HepG2 (cell line): ENCODE results near the gene ZCCHC12. TPM values are rescaled to one million over a fixed set of nuclear protein-coding genes. Genes with fewer than 3 reads are reported as not detected.

ENCODE experiments used
- EED ChIP-seq: sonication (generic); formaldehyde crosslinking; IDR thresholded peaks from 2 replicates; pipeline ENCODE4 v1.5.0; 2020; ENCODE audit warnings: mild to moderate bottlenecking, missing genetic modification reagents
- HMGA1 ChIP-seq: sonication (generic); formaldehyde crosslinking; conservative IDR thresholded peaks from 2 replicates; pipeline ENCODE4 v1.4.0; 2020; ENCODE audit warnings: missing genetic modification reagents
- IKZF4 ChIP-seq: sonication (generic); formaldehyde crosslinking; IDR thresholded peaks from 2 replicates; pipeline ENCODE4 v1.5.1; 2020; ENCODE audit warnings: borderline replicate concordance, mild to moderate bottlenecking, low read depth, missing genetic modification reagents; ENCODE audit errors: not compliant biosample characterization
- RAD51 ChIP-seq: fragments of 450-650 bp; IDR thresholded peaks from 2 replicates; pipeline ENCODE4 v1.6.1; 2016; ENCODE audit warnings: borderline replicate concordance
- SAP130 ChIP-seq: IDR thresholded peaks from 2 replicates; pipeline ENCODE4 v1.6.1; 2016; ENCODE audit warnings: low read depth
- TOE1 ChIP-seq: sonication (generic); formaldehyde crosslinking; IDR thresholded peaks from 2 replicates; pipeline ENCODE4 v1.4.0; 2020; ENCODE audit warnings: mild to moderate bottlenecking, missing genetic modification reagents
- ZBTB7B ChIP-seq: sonication (generic); formaldehyde crosslinking; IDR thresholded peaks from 2 replicates; pipeline ENCODE4 v1.4.0; 2020; ENCODE audit warnings: missing genetic modification reagents
- ZFAT ChIP-seq: sonication (generic); formaldehyde crosslinking; conservative IDR thresholded peaks from 2 replicates; pipeline ENCODE4 v1.8.1; 2023; ENCODE audit warnings: missing genetic modification reagents, inconsistent platforms
- ZIK1 ChIP-seq: sonication (generic); formaldehyde crosslinking; IDR thresholded peaks from 2 replicates; pipeline ENCODE4 v1.5.0; 2020; ENCODE audit warnings: mild to moderate bottlenecking, low read depth, missing genetic modification reagents, borderline replicate concordance
- ZNF30 ChIP-seq: sonication (generic); formaldehyde crosslinking; IDR thresholded peaks from 2 replicates; pipeline ENCODE4 v1.5.0; 2020; ENCODE audit warnings: mild to moderate bottlenecking, missing genetic modification reagents
- ZNF383 ChIP-seq: sonication (generic); formaldehyde crosslinking; IDR thresholded peaks from 2 replicates; pipeline ENCODE4 v1.4.0; 2020; ENCODE audit warnings: missing genetic modification reagents, mild to moderate bottlenecking, borderline replicate concordance
- ZNF746 ChIP-seq: sonication (generic); formaldehyde crosslinking; IDR thresholded peaks from 2 replicates; pipeline ENCODE4 v1.8.0; 2022; ENCODE audit warnings: mild to moderate bottlenecking, missing genetic modification reagents
- polyA plus RNA-seq, 8 experiments: library from polyadenylated mRNA; depleted of rRNA in 3 of 8; stranded (reverse) in 7 of 8; unstranded in 1 of 8; fragments of >200 nt; fragmentation: Illumina TruSeq in 4 of 8; extraction: Trizol in 4 of 8; gene quantifications; 2 replicates each; pipeline versions ENCODE4 v1.2.1 to v1.2.3, GENCODE V29; 2011 to 2016; ENCODE audit warnings: low read depth in 4 of 8, missing spikeins in 1 of 8, mixed read lengths in 1 of 8; ENCODE audit not compliant: insufficient read depth in 1 of 8
- total RNA-seq, 5 experiments: library from RNA; depleted of rRNA; stranded (reverse); fragments of >200 nt; fragmentation: Illumina TruSeq; extraction: Trizol; gene quantifications; 2 replicates each; pipeline ENCODE4 v1.2.3, GENCODE V29; 2016; ENCODE audit warnings: low read depth in 1 of 5
- TF ChIP-seq, protein P1 (sequence below): sonication (generic); formaldehyde crosslinking; IDR thresholded peaks from 2 replicates; pipeline ENCODE4 v1.4.0; 2020; ENCODE audit warnings: missing genetic modification reagents
- TF ChIP-seq, protein P2 (sequence below): sonication (generic); formaldehyde crosslinking; IDR thresholded peaks from 2 replicates; pipeline ENCODE4 v1.5.0; 2020; ENCODE audit warnings: mild to moderate bottlenecking, missing genetic modification reagents, moderate library complexity
- TF ChIP-seq, protein P3 (sequence below): sonication (generic); formaldehyde crosslinking; IDR thresholded peaks from 2 replicates; pipeline ENCODE4 v1.4.0; 2020; ENCODE audit warnings: missing genetic modification reagents
- TF ChIP-seq, protein P4 (sequence below): sonication (generic); formaldehyde crosslinking; IDR thresholded peaks from 2 replicates; pipeline ENCODE4 v1.4.0; 2020; ENCODE audit warnings: missing genetic modification reagents; ENCODE audit errors: not compliant biosample characterization
- TF ChIP-seq, protein P5 (sequence below): sonication (generic); formaldehyde crosslinking; IDR thresholded peaks from 2 replicates; pipeline ENCODE4 v1.4.0; 2020; ENCODE audit warnings: missing genetic modification reagents, borderline replicate concordance
- TF ChIP-seq, protein P6 (sequence below): sonication (generic); formaldehyde crosslinking; IDR thresholded peaks from 2 replicates; pipeline ENCODE4 v1.5.0; 2020; ENCODE audit warnings: mild to moderate bottlenecking, missing genetic modification reagents
- TF ChIP-seq, protein P7 (sequence below): sonication (generic); formaldehyde crosslinking; IDR thresholded peaks from 2 replicates; pipeline ENCODE4 v1.5.0; 2020; ENCODE audit warnings: missing genetic modification reagents

ZCCHC12 gene
- total and polyA plus RNA-seq, 2 of the 13 experiments (the other 11 are each of a cell fraction or from before 2014, with no cell fraction given) = 0.05 to 0.20 TPM

DNA sequence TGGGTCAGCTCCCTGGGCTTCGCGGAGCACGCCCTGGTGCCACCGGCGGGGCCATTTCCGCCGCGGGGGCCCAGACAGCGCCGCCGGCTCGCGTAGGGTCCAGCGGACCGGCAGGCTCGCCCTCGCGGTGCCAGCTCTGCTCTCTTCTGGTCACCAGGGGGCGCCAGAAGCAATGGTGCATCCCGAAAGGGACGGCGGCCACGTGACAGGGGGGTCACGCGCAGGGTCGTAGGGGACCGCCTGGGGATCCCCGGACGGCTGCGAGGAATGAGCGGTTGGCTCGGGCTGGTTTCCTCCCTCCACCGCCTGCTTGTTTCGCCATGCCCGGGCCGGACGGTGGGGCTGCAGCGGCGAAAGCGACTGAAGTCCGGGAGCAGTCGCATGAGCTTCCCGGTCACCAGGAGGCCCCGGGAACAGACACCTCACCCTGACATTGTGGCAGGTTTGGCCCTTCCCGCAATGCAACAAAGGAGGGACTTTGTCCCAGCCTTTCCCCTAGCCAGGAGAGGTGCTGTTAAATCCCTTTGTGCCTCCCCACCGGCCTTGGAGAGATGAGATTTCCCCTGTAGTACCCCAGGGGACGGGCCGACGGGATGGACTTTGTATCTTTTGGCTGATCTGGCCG, 15.8 kb downstream of the ZCCHC12 start (continued):
- TF ChIP-seq ZNF383 = no peak
- no peak for TF ChIP-seq TOE1 (CRISPR knock-in tag)
- TF ChIP-seq ZIK1 (CRISPR knock-in tag) = no peak
- TF ChIP-seq, protein P1, sequence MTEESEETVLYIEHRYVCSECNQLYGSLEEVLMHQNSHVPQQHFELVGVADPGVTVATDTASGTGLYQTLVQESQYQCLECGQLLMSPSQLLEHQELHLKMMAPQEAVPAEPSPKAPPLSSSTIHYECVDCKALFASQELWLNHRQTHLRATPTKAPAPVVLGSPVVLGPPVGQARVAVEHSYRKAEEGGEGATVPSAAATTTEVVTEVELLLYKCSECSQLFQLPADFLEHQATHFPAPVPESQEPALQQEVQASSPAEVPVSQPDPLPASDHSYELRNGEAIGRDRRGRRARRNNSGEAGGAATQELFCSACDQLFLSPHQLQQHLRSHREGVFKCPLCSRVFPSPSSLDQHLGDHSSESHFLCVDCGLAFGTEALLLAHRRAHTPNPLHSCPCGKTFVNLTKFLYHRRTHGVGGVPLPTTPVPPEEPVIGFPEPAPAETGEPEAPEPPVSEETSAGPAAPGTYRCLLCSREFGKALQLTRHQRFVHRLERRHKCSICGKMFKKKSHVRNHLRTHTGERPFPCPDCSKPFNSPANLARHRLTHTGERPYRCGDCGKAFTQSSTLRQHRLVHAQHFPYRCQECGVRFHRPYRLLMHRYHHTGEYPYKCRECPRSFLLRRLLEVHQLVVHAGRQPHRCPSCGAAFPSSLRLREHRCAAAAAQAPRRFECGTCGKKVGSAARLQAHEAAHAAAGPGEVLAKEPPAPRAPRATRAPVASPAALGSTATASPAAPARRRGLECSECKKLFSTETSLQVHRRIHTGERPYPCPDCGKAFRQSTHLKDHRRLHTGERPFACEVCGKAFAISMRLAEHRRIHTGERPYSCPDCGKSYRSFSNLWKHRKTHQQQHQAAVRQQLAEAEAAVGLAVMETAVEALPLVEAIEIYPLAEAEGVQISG (CRISPR knock-in tag) = peak; percentile 44
- peak; percentile 67 for TF ChIP-seq SAP130
- TF ChIP-seq, protein P2, sequence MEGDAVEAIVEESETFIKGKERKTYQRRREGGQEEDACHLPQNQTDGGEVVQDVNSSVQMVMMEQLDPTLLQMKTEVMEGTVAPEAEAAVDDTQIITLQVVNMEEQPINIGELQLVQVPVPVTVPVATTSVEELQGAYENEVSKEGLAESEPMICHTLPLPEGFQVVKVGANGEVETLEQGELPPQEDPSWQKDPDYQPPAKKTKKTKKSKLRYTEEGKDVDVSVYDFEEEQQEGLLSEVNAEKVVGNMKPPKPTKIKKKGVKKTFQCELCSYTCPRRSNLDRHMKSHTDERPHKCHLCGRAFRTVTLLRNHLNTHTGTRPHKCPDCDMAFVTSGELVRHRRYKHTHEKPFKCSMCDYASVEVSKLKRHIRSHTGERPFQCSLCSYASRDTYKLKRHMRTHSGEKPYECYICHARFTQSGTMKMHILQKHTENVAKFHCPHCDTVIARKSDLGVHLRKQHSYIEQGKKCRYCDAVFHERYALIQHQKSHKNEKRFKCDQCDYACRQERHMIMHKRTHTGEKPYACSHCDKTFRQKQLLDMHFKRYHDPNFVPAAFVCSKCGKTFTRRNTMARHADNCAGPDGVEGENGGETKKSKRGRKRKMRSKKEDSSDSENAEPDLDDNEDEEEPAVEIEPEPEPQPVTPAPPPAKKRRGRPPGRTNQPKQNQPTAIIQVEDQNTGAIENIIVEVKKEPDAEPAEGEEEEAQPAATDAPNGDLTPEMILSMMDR = peak; percentile 89
- TF ChIP-seq, protein P3, sequence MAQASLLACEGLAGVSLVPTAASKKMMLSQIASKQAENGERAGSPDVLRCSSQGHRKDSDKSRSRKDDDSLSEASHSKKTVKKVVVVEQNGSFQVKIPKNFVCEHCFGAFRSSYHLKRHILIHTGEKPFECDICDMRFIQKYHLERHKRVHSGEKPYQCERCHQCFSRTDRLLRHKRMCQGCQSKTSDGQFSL (CRISPR knock-in tag) = no peak
- TF ChIP-seq EED (CRISPR knock-in tag) = no peak
- TF ChIP-seq, protein P4, sequence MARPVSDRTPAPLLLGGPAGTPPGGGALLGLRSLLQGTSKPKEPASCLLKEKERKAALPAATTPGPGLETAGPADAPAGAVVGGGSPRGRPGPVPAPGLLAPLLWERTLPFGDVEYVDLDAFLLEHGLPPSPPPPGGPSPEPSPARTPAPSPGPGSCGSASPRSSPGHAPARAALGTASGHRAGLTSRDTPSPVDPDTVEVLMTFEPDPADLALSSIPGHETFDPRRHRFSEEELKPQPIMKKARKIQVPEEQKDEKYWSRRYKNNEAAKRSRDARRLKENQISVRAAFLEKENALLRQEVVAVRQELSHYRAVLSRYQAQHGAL (CRISPR knock-in tag) = no peak
- TF ChIP-seq ZNF746 (CRISPR knock-in tag) = no peak
- no peak for TF ChIP-seq HMGA1 (CRISPR knock-in tag)
- TF ChIP-seq, protein P5, sequence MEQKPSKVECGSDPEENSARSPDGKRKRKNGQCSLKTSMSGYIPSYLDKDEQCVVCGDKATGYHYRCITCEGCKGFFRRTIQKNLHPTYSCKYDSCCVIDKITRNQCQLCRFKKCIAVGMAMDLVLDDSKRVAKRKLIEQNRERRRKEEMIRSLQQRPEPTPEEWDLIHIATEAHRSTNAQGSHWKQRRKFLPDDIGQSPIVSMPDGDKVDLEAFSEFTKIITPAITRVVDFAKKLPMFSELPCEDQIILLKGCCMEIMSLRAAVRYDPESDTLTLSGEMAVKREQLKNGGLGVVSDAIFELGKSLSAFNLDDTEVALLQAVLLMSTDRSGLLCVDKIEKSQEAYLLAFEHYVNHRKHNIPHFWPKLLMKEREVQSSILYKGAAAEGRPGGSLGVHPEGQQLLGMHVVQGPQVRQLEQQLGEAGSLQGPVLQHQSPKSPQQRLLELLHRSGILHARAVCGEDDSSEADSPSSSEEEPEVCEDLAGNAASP = peak; percentile 48; the same call in 1 of the 2 replicates
- TF ChIP-seq ZBTB7B = peak; percentile 55; the same call in 1 of the 2 replicates
- TF ChIP-seq, protein P6, sequence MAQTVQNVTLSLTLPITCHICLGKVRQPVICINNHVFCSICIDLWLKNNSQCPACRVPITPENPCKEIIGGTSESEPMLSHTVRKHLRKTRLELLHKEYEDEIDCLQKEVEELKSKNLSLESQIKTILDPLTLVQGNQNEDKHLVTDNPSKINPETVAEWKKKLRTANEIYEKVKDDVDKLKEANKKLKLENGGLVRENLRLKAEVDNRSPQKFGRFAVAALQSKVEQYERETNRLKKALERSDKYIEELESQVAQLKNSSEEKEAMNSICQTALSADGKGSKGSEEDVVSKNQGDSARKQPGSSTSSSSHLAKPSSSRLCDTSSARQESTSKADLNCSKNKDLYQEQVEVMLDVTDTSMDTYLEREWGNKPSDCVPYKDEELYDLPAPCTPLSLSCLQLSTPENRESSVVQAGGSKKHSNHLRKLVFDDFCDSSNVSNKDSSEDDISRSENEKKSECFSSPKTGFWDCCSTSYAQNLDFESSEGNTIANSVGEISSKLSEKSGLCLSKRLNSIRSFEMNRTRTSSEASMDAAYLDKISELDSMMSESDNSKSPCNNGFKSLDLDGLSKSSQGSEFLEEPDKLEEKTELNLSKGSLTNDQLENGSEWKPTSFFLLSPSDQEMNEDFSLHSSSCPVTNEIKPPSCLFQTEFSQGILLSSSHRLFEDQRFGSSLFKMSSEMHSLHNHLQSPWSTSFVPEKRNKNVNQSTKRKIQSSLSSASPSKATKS (CRISPR knock-in tag) = no peak
- TF ChIP-seq ZNF30 (CRISPR knock-in tag) = 0 out of 2 replicates have a peak, but pooled peaks have one; percentile 28
- TF ChIP-seq, protein P7, sequence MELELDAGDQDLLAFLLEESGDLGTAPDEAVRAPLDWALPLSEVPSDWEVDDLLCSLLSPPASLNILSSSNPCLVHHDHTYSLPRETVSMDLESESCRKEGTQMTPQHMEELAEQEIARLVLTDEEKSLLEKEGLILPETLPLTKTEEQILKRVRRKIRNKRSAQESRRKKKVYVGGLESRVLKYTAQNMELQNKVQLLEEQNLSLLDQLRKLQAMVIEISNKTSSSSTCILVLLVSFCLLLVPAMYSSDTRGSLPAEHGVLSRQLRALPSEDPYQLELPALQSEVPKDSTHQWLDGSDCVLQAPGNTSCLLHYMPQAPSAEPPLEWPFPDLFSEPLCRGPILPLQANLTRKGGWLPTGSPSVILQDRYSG (CRISPR knock-in tag) = no peak
- no peak for TF ChIP-seq ZFAT (CRISPR knock-in tag)
- TF ChIP-seq RAD51 = peak; percentile 72
- TF ChIP-seq IKZF4 (CRISPR knock-in tag) = no peak
